NCI-H2227 (cell line): Measurements from ENCODE around the gene PCOLCE2.

ENCODE experiments used
- DNase-seq: peaks from one replicate; lab custom pipeline; 2025; ENCODE audit not compliant: unreplicated experiment; lab: John Stamatoyannopoulos, UW

The PCOLCE2 gene

GRCh38 chr3:142888481-142889211 lies at the start of gene PCOLCE2:
Gene PCOLCE2, minus strand, starts transcription at chr3:142889083. Its CDS starts 187 bp downstream, at chr3:142888896.
- peak; percentile 58 for DNase-seq

- no peak for DNase-seq
These were observed 47.1 kb upstream of the PCOLCE2 start for GRCh38 chr3:142935963-142936362.

GRCh38 chr3:142934887-142935269 lies 46.0 kb upstream of the PCOLCE2 start:
- no peak for DNase-seq

- DNase-seq, result no peak
These were observed 45.4 kb upstream of the PCOLCE2 start for GRCh38 chr3:142934128-142934886.

- DNase-seq, result no peak
These were observed 42.3 kb upstream of the PCOLCE2 start for GRCh38 chr3:142931222-142931621.

GRCh38 chr3:142930463-142930862 lies 41.6 kb upstream of the PCOLCE2 start:
- DNase-seq, result no peak

- no peak for DNase-seq
These were observed 41.0 kb upstream of the PCOLCE2 start for GRCh38 chr3:142929890-142930289.

- DNase-seq, result no peak
These were observed 40.2 kb upstream of the PCOLCE2 start for GRCh38 chr3:142929109-142929508.

GRCh38 chr3:142926368-142926944 lies 37.6 kb upstream of the PCOLCE2 start:
- DNase-seq, result no peak

GRCh38 chr3:142925140-142925539 lies 36.3 kb upstream of the PCOLCE2 start:
- DNase-seq, result no peak

- no peak for DNase-seq
These were observed 34.8 kb upstream of the PCOLCE2 start for GRCh38 chr3:142923694-142924093.

GRCh38 chr3:142916605-142917004 lies 27.7 kb upstream of the PCOLCE2 start:
- DNase-seq, result no peak

GRCh38 chr3:142915636-142916035 lies 26.8 kb upstream of the PCOLCE2 start:
- no peak for DNase-seq

- no peak for DNase-seq
These were observed 25.5 kb upstream of the PCOLCE2 start for GRCh38 chr3:142914286-142914811.

GRCh38 chr3:142913432-142913831 lies 24.5 kb upstream of the PCOLCE2 start:
- DNase-seq, result no peak

- DNase-seq, result no peak
These were observed 23.7 kb upstream of the PCOLCE2 start for GRCh38 chr3:142912402-142913172.

- DNase-seq, result no peak
These were observed 21.4 kb upstream of the PCOLCE2 start for GRCh38 chr3:142910280-142910679.

GRCh38 chr3:142909282-142909681 lies 20.4 kb upstream of the PCOLCE2 start:
- DNase-seq, result no peak

GRCh38 chr3:142907996-142908395 lies 19.1 kb upstream of the PCOLCE2 start:
- DNase-seq, result no peak

- DNase-seq, result no peak
These were observed 16.0 kb upstream of the PCOLCE2 start for GRCh38 chr3:142904639-142905436.
